NB4 (cell line): ENCODE measurements around the gene NANOGP8.

Source experiments
- DNase-seq: peaks from one replicate; pipeline ENCODE4 v3.0.0; 2010; ENCODE audit warnings: low read depth
- H3K4me3 ChIP-seq: one replicate; pipeline ENCODE4 v1.5.1; 2011; ENCODE audit warnings: mild to moderate bottlenecking, low read depth, low read length, moderate library complexity
- MYC ChIP-seq: IDR thresholded peaks from 2 replicates; pipeline ENCODE4 v1.6.1; 2011; ENCODE audit warnings: low read depth, low read length
- POLR2A ChIP-seq: IDR thresholded peaks from 2 replicates; pipeline ENCODE4 v1.6.1; 2011; ENCODE audit warnings: mild to moderate bottlenecking; ENCODE audit not compliant: insufficient read length; ENCODE audit errors: extremely low read depth
- TF ChIP-seq, protein P1 (sequence below): IDR thresholded peaks from 2 replicates; pipeline ENCODE4 v1.6.1; 2011; ENCODE audit warnings: low read depth, low read length
- TF ChIP-seq, protein P2 (sequence below): IDR thresholded peaks from one replicate; pipeline ENCODE4 v1.5.1; 2012; ENCODE audit warnings: low read depth, low read length

NANOGP8 gene

DNA sequence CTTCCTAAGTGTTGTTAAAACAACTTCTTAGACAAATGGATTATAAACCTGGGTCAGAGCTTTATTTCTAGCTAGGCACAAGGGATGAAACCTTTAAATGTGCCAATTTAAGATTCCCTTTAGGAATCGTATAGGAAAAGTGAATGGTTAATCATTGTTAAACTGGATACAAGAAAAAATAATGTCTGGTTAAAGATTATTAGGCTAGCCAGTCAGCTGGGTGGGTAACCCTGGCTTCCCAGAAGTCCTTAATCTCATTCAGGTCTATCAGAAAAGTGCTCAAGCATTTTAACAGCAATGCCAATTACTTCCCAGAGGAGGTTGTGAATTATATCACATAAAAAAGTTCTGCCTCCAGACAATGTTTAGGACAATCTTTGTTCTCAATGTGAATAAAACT, 37.6 kb downstream of the NANOGP8 start:
- DNase-seq, result no peak
- TF ChIP-seq, protein P1, sequence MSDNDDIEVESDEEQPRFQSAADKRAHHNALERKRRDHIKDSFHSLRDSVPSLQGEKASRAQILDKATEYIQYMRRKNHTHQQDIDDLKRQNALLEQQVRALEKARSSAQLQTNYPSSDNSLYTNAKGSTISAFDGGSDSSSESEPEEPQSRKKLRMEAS, result no peak
- TF ChIP-seq, protein P2, sequence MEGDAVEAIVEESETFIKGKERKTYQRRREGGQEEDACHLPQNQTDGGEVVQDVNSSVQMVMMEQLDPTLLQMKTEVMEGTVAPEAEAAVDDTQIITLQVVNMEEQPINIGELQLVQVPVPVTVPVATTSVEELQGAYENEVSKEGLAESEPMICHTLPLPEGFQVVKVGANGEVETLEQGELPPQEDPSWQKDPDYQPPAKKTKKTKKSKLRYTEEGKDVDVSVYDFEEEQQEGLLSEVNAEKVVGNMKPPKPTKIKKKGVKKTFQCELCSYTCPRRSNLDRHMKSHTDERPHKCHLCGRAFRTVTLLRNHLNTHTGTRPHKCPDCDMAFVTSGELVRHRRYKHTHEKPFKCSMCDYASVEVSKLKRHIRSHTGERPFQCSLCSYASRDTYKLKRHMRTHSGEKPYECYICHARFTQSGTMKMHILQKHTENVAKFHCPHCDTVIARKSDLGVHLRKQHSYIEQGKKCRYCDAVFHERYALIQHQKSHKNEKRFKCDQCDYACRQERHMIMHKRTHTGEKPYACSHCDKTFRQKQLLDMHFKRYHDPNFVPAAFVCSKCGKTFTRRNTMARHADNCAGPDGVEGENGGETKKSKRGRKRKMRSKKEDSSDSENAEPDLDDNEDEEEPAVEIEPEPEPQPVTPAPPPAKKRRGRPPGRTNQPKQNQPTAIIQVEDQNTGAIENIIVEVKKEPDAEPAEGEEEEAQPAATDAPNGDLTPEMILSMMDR, result no peak
- TF ChIP-seq MYC, result no peak
- H3K4me3 ChIP-seq, result no peak overlapping the region

DNA sequence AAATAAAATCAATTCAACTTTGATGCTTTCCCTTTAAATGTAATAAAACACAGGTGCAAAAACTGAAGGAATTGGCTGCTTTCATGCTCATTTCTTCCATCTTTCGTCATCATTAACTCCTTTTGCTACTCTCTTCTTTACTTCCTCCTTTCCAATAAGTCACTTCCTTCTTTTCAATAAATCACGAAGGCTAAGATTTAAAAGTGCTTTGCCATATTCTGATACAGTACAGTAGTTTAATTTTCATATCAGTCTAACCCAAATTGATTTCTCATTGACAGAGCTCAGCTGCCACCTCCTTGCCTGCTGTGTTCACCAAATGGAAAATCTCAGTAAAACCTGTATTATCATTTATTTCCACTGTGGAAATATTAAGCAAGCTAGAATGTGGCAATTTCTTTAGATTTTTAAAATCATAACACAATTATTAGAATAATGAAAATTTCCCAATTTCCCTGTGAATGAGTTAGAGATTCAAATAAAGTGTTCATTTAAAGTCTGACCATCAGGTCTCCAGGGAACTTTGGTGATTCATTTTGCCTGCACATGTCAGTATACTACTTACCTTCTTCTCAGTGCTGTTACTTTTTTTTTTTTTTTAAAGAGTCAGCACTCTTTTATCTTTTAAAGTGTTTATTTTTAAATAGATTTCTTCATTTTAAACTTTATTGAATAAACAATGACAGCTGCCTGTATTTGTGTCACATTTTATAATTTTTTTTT, 41.6 kb downstream of the NANOGP8 start:
- peak; percentile 20 for DNase-seq
- TF ChIP-seq POLR2A, result no peak
- TF ChIP-seq, protein P2, result no peak
- TF ChIP-seq MYC, result no peak
- TF ChIP-seq, protein P1, result no peak
- no peak overlapping the region for H3K4me3 ChIP-seq

DNA sequence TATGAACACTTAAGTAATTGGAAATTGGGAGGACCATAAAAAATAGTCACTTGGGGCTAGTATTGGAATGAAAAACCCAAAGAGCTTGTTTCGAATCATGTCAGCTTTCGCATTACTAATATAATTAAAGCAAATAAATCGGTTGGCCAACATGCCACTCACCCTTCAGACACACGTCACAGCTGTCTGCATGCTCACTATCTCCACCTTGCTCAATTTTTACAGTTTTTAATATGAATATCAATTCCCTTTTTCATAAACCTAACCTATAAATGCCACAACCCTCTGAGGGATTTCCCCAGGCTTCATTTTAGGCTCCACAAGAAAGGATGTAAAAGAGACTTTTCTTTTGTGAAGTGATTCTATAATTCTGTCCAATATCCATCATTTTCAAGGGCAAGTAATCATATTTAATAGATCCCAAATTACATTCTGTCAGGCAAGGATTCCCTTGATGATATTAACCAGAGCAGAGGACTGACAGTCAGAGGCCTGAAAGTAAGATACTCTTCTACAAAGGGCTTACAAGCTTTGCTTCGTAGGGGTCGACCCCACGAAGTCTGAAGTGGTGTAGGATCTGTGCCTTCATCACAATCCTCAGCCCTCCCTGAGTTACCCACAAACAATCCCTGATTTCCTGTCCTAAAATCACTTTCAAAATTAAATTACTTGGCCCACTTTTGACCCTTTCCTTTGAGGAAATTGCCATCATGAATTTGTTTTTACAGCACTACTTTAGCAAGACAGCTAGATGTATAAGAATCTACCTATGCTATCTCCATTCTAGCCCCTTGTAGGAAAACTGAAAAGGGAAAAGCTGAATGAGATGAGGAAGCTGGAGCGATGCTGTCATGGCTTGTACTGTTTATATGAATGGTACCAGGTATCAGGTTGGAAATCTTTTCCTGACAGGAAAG, 44.5 kb downstream of the NANOGP8 start:
- DNase-seq, result no peak

DNA sequence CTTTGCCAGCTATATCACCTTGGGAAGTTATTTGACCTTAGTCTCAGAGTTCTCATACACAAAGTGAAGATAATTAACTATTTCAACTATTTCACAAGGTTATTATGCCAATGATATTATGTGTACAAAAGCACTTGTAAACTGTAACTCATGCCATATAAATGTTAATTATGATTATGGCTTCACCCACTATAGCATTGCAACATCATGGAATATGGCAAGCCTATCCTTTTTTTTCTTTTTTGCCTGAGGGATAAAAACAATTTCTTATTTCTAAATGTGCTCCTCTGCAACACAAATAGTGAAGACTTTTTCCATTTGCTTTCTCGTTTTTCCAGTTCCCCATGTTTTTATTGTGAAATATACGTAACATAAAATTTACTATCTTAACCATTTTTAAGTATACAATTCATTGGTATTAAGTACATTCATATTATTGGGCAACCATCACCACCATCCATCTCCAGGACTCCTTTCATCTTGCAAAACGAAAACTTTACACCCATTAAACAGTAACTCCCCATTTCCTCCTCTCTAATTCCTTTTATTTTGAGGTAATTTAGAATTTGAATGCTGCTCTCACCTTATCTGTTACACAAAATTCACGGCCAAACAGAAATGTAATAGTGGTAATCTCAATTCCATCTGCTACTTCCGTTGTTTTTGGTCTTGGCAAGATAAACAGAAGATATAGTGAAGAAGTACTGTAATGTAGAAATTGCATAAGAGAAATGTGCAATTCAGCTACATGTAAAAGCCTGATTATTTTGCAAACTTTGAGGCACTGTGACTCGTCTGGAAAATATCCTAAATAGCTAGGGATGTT, 46.3 kb downstream of the NANOGP8 start:
- peak; percentile 1 for DNase-seq
- H3K4me3 ChIP-seq, result no peak overlapping the region
- TF ChIP-seq, protein P2, result no peak
- TF ChIP-seq, protein P1, result no peak
- TF ChIP-seq MYC, result no peak
- no peak for TF ChIP-seq POLR2A

More for the DNA sequence above, 44.5 kb downstream of the NANOGP8 start:
- no peak overlapping the region for H3K4me3 ChIP-seq
- no peak for TF ChIP-seq MYC
- TF ChIP-seq, protein P2, result no peak
- TF ChIP-seq, protein P1, result no peak
- TF ChIP-seq POLR2A, result no peak
